Testis (tissue), 2 donors: ENCODE results near the gene ATP13A1.

Experiments used
- POLR2A ChIP-seq: fragments of 450-650 bp; IDR thresholded peaks from one replicate; pipeline ENCODE4 v1.6.1; 2017; ENCODE audit warnings: antibody characterized with exemption, mild to moderate bottlenecking, moderate library complexity
- TF ChIP-seq, protein P1 (sequence below), 3 experiments: fragments of 450-650 bp in 2 of 3; fragments of 200-600 bp in 1 of 3; sonication (generic) in 1 of 3; IDR thresholded peaks; one replicate each; pipeline ENCODE4 v1.5.1; 2016 to 2019; ENCODE audit warnings: antibody characterized with exemption in 3 of 3, mild to moderate bottlenecking in 2 of 3, moderate library complexity in 1 of 3

DNA sequence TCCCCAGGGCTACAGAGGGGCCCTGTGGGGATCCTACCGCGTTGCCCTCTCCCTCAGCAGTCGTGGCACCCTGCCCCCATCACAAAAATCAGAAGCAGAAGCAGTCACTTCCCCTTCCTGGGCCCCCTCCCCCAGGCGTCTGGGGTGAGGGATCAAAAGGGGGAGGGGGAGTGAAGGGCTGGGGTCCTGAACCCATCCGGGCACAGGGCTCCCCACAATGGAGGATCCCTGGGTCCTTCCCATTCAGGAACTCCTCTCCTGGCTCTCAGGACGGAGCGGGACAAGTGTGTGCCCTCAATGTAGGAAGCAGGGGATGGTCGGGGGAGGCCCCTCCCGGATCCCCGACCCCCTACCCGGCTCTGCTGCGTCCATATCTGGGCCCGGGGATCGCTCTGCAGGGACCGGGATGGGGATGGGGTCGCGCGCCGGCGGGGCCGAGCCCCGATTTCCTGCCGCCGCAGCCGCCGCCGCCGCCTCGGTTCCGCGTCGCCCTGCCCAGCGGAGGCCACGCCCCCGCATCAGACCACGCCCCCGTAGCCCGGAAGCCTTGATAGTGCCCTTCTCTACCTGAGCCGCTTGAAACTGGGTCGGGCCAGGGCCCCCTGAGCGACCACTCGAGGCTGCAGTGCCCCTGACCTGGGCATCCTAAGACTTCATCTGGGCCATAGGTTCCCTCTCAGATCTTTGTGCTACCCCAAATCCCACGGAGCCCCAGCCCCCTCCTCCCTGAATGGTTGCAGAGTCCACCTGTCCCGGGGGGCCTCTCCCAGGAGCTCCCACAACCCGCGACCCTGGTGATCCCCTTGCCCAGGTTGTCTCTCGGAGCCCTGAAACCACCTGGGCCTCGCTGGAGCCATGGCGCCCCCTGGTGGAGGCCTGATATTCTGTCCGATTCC, 20.1 kb downstream of the ATP13A1 start, which contains the start of gene GMIP:
- TF ChIP-seq, protein P1, sequence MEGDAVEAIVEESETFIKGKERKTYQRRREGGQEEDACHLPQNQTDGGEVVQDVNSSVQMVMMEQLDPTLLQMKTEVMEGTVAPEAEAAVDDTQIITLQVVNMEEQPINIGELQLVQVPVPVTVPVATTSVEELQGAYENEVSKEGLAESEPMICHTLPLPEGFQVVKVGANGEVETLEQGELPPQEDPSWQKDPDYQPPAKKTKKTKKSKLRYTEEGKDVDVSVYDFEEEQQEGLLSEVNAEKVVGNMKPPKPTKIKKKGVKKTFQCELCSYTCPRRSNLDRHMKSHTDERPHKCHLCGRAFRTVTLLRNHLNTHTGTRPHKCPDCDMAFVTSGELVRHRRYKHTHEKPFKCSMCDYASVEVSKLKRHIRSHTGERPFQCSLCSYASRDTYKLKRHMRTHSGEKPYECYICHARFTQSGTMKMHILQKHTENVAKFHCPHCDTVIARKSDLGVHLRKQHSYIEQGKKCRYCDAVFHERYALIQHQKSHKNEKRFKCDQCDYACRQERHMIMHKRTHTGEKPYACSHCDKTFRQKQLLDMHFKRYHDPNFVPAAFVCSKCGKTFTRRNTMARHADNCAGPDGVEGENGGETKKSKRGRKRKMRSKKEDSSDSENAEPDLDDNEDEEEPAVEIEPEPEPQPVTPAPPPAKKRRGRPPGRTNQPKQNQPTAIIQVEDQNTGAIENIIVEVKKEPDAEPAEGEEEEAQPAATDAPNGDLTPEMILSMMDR (IDR thresholded peaks at IDR 0.05): peak; percentile 91 to 95 (median 93)
- no peak for TF ChIP-seq POLR2A
